Measurements from ENCODE around the gene DNAH7. TPM values are rescaled to one million over a fixed set of nuclear protein-coding genes. Genes with fewer than 3 reads are reported as not detected.

Gene DNAH7
- total RNA-seq, 1 experiment from 2014 or later, result 0.09 TPM

GRCh38 chr2:195934484-195934883 is 134.2 kb downstream of the DNAH7 start:
- Histone ChIP-seq H3K9me3 (ENCODE audit: control insufficient read depth, low read depth, low read length) (no peaks in the 10 kb centered on the region), H2BK12ac (ENCODE audit: insufficient read length, low read depth, low read length) (no peak overlapping the region), H3K56ac (ENCODE audit: insufficient read length, low read depth, low read length) (no peak overlapping the region), H3K4me2 (ENCODE audit: insufficient read depth, insufficient read length, low read length) (no peak overlapping the region), H3K14ac (ENCODE audit: insufficient read depth, low read length) (no peak overlapping the region), H3K4me1 (ENCODE audit: insufficient read depth, low read length) (no peaks in the 10 kb centered on the region), H3K27ac (ENCODE audit: insufficient read length, low read depth, low read length) (no peak overlapping the region), H2BK120ac (ENCODE audit: low read depth, low read length, poor library complexity, severe bottlenecking) (no peak overlapping the region), H2AK5ac (ENCODE audit: insufficient read length, low read length) (no peak overlapping the region), H3K27me3 (ENCODE audit: insufficient read depth, low read length) (no peaks in the 10 kb centered on the region), H3K9ac (ENCODE audit: extremely low read depth, insufficient read length, low read length) (no peak overlapping the region), H4K8ac (replicated peaks; ENCODE audit: insufficient read length, low read depth, low read length) (no peak overlapping the region), H3K18ac (ENCODE audit: insufficient read length, low read depth, low read length) (no peak overlapping the region), H3T11ph (ENCODE audit: low read length) (no peak overlapping the region), H3K23ac (ENCODE audit: insufficient read length, low read depth, low read length) (no peak overlapping the region), H3K79me1 (ENCODE audit: insufficient read depth, low read depth, low read length, poor library complexity, severe bottlenecking) (no peaks in the 10 kb centered on the region), H3K79me2 (ENCODE audit: insufficient read depth, low read length) (no peaks in the 10 kb centered on the region), H4K20me1 (ENCODE audit: control insufficient read depth, insufficient read depth, insufficient read length) (no peaks in the 10 kb centered on the region), H2AFZ (ENCODE audit: low read length) (no peak overlapping the region), H4K5ac (ENCODE audit: insufficient read length, low read depth, low read length) (no peak overlapping the region), H3K4ac (ENCODE audit: low read depth, low read length) (no peak overlapping the region), H2BK5ac (ENCODE audit: insufficient read length, low read length) (no peak overlapping the region), H2BK20ac (ENCODE audit: low read depth, low read length, poor library complexity, severe bottlenecking) (no peak overlapping the region), H2BK15ac (ENCODE audit: low read depth, low read length) (no peak overlapping the region), H4K91ac (ENCODE audit: insufficient read length, low read depth, low read length) (no peak overlapping the region), H3K23me2 (ENCODE audit: insufficient read length, low read depth, low read length, poor library complexity, severe bottlenecking) (no peaks in the 10 kb centered on the region)
- Mint-ChIP-seq H3K36me3 (ENCODE audit: insufficient read depth in 1 of 3, low read depth in 3 of 3) (no peaks in the 10 kb centered on the region; a peak in 1 of 7 replicates), H3K4me1 (no peaks in the 10 kb centered on the region; a peak in 1 of 4 replicates), H3K27ac (no peak overlapping the region), H3K9me3 (peaks cover 0 to 4% of the 10 kb centered on the region in 2 experiments; a peak in 3 of 5 replicates), H3K4me3 (no peak overlapping the region), H3K27me3 (ENCODE audit: low read depth) (no peaks in the 10 kb centered on the region)
- TF ChIP-seq CTCF (conservative IDR thresholded peaks at IDR 0.05), result no peak
- WGBS (ENCODE audit: extremely low coverage, insufficient read length, low lambda C conversion rate), result no CpG with 5 or more reads among the region's 4 CpGs
- no peak for DNase-seq

Data from H9 (cell line).